ENCODE measurements around the gene MYH7.
"Not testable (repeated sequence)": the region's sequence is repeated elsewhere in the genome, so short reads cannot be mapped to it uniquely, and the experiment has no call there.

MYH7 gene

GRCh38 chr14:23418021-23418420, 17.4 kb downstream of the MYH7 start:
- H3K4me3 ChIP-seq (replicated peaks; ENCODE audit: low read depth, low read length): no peak overlapping the region
- DNase-seq (ENCODE audit: low read depth): no peak
- no peak for TF ChIP-seq CTCF (IDR thresholded peaks at IDR 0.05; ENCODE audit: low read length, missing control alignments)

- not testable (repeated sequence) for DNase-seq (ENCODE audit: low read depth); H3K4me3 ChIP-seq (replicated peaks; ENCODE audit: low read depth, low read length)
These were observed 18.2 kb downstream of the MYH7 start for GRCh38 chr14:23417269-23417668.

GRCh38 chr14:23416801-23417200, 18.7 kb downstream of the MYH7 start:
- no peak for DNase-seq (ENCODE audit: low read depth)
- TF ChIP-seq CTCF (IDR thresholded peaks at IDR 0.05; ENCODE audit: low read length, missing control alignments): no peak

GRCh38 chr14:23415821-23416778, 19.4 kb downstream of the MYH7 start:
- no peak overlapping the region for H3K4me3 ChIP-seq (replicated peaks; ENCODE audit: low read depth, low read length)
- TF ChIP-seq CTCF (IDR thresholded peaks at IDR 0.05; ENCODE audit: low read length, missing control alignments): no peak
- DNase-seq (ENCODE audit: low read depth): no peak

More at GRCh38 chr14:23416801-23417200, 18.7 kb downstream of the MYH7 start:
- no peak overlapping the region for H3K4me3 ChIP-seq (replicated peaks; ENCODE audit: low read depth, low read length)

GRCh38 chr14:23414906-23415820, 20.3 kb downstream of the MYH7 start:
- DNase-seq (ENCODE audit: low read depth): no peak
- TF ChIP-seq CTCF (IDR thresholded peaks at IDR 0.05; ENCODE audit: low read length, missing control alignments): no peak
- no peak overlapping the region for H3K4me3 ChIP-seq (replicated peaks; ENCODE audit: low read depth, low read length)

GRCh38 chr14:23414254-23414653, 21.2 kb downstream of the MYH7 start:
- no peak for DNase-seq (ENCODE audit: low read depth)
- no peak for TF ChIP-seq CTCF (IDR thresholded peaks at IDR 0.05; ENCODE audit: low read length, missing control alignments)
- no peak overlapping the region for H3K4me3 ChIP-seq (replicated peaks; ENCODE audit: low read depth, low read length)

- no peak for TF ChIP-seq CTCF (IDR thresholded peaks at IDR 0.05; ENCODE audit: low read length, missing control alignments)
- H3K4me3 ChIP-seq (replicated peaks; ENCODE audit: low read depth, low read length): no peak overlapping the region
- DNase-seq (ENCODE audit: low read depth): no peak
These were observed 21.8 kb downstream of the MYH7 start for GRCh38 chr14:23413681-23414080.
